ENCODE measurements around the gene CDCA4.

GRCh38 chr14:105014631-105015030 lies 6.3 kb downstream of the CDCA4 start:
- TF ChIP-seq POLR2AphosphoS5 (IDR thresholded peaks at IDR 0.05; ENCODE audit: insufficient read depth, low read depth, low read length) (no peak), POLR2A (IDR thresholded peaks at IDR 0.05; ENCODE audit: low read depth, low read length) (no peak), EZH2 (IDR thresholded peaks at IDR 0.05; ENCODE audit: borderline replicate concordance, low read depth, low read length, severe bottlenecking) (no peak), MAX (IDR thresholded peaks at IDR 0.05; ENCODE audit: insufficient read depth, insufficient read length) (no peak), GATA2 (IDR thresholded peaks at IDR 0.05; ENCODE audit: insufficient read depth, insufficient read length, low read depth, low read length) (no peak), JUN (IDR thresholded peaks at IDR 0.05; ENCODE audit: borderline replicate concordance, insufficient read depth, insufficient read length, low read depth) (no peak)
- TF ChIP-seq, protein P1, sequence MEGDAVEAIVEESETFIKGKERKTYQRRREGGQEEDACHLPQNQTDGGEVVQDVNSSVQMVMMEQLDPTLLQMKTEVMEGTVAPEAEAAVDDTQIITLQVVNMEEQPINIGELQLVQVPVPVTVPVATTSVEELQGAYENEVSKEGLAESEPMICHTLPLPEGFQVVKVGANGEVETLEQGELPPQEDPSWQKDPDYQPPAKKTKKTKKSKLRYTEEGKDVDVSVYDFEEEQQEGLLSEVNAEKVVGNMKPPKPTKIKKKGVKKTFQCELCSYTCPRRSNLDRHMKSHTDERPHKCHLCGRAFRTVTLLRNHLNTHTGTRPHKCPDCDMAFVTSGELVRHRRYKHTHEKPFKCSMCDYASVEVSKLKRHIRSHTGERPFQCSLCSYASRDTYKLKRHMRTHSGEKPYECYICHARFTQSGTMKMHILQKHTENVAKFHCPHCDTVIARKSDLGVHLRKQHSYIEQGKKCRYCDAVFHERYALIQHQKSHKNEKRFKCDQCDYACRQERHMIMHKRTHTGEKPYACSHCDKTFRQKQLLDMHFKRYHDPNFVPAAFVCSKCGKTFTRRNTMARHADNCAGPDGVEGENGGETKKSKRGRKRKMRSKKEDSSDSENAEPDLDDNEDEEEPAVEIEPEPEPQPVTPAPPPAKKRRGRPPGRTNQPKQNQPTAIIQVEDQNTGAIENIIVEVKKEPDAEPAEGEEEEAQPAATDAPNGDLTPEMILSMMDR (IDR thresholded peaks at IDR 0.05; ENCODE audit: extremely low read depth in 1 of 2, insufficient read depth in 1 of 2, low read depth in 1 of 2, low read length in 2 of 2): no peak
